ENCODE measurements around the gene RPL22L1.

DNA sequence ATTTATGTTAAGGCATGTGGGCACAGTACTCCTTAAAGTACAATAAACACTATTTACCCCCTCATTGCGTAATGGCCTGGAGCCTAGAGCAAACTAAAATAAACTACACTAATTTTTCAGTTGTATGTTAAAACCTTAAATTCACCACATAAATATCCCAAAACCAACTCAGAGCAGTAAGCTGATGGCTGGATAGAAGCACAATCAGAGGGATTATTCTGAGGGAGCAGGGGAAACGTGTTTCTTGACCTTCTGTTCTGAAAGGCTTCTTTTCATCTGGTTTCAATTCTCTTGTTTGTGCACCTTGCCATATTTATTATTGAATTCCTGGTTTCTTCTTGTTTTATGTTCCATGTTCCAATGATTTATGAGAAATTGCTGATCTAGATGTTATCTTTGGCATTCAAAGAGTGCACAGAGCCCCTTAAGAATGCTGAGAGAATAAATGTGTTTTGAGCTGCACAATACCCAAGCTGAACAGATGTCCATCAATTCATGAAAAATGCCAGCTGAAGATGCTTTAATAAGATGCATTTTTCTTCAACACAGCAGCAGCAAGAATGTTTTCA is 29.6 kb downstream of the RPL22L1 start:
- no peak for TF ChIP-seq PPARA (CRISPR knock-in tag; IDR thresholded peaks at IDR 0.05; ENCODE audit: borderline replicate concordance)
- no peak for TF ChIP-seq BACH2 (CRISPR knock-in tag; IDR thresholded peaks at IDR 0.05; ENCODE audit: borderline replicate concordance)
- TF ChIP-seq, protein P1, sequence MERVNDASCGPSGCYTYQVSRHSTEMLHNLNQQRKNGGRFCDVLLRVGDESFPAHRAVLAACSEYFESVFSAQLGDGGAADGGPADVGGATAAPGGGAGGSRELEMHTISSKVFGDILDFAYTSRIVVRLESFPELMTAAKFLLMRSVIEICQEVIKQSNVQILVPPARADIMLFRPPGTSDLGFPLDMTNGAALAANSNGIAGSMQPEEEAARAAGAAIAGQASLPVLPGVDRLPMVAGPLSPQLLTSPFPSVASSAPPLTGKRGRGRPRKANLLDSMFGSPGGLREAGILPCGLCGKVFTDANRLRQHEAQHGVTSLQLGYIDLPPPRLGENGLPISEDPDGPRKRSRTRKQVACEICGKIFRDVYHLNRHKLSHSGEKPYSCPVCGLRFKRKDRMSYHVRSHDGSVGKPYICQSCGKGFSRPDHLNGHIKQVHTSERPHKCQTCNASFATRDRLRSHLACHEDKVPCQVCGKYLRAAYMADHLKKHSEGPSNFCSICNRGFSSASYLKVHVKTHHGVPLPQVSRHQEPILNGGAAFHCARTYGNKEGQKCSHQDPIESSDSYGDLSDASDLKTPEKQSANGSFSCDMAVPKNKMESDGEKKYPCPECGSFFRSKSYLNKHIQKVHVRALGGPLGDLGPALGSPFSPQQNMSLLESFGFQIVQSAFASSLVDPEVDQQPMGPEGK (CRISPR knock-in tag; IDR thresholded peaks at IDR 0.05; ENCODE audit: borderline replicate concordance): no peak; the same call in 1 of the 2 replicates
- no peak for TF ChIP-seq CREB5 (CRISPR knock-in tag; IDR thresholded peaks at IDR 0.05; ENCODE audit: low read depth)
- TF ChIP-seq SNAI2 (CRISPR knock-in tag; IDR thresholded peaks at IDR 0.05): no peak
- TF ChIP-seq ISL1 (CRISPR knock-in tag; IDR thresholded peaks at IDR 0.05): peak; percentile 87
- TF ChIP-seq TOX (CRISPR knock-in tag; IDR thresholded peaks at IDR 0.05; ENCODE audit: borderline replicate concordance): no peak
- no peak for TF ChIP-seq ESRRG (CRISPR knock-in tag; IDR thresholded peaks at IDR 0.05)
- no peak for TF ChIP-seq ZC3H10 (CRISPR knock-in tag; IDR thresholded peaks at IDR 0.05)
- TF ChIP-seq RARB (CRISPR knock-in tag; IDR thresholded peaks at IDR 0.05): no peak
- no peak for TF ChIP-seq ZFP3 (CRISPR knock-in tag; IDR thresholded peaks at IDR 0.05)
- TF ChIP-seq ZNF565 (CRISPR knock-in tag; conservative IDR thresholded peaks at IDR 0.05; ENCODE audit: low read depth): no peak
- no peak for TF ChIP-seq CSRNP3 (CRISPR knock-in tag; IDR thresholded peaks at IDR 0.05)
